ENCODE results near the gene TMEM225B. TPM values are rescaled to one million over a fixed set of nuclear protein-coding genes. Genes with fewer than 3 reads are reported as not detected.

Gene TMEM225B
- total RNA-seq, 1 experiment from 2014 or later: 3.1 TPM

GRCh38 chr7:99605527-99605926 is 7.5 kb downstream of the TMEM225B start (continued):
- TF ChIP-seq, protein P1, sequence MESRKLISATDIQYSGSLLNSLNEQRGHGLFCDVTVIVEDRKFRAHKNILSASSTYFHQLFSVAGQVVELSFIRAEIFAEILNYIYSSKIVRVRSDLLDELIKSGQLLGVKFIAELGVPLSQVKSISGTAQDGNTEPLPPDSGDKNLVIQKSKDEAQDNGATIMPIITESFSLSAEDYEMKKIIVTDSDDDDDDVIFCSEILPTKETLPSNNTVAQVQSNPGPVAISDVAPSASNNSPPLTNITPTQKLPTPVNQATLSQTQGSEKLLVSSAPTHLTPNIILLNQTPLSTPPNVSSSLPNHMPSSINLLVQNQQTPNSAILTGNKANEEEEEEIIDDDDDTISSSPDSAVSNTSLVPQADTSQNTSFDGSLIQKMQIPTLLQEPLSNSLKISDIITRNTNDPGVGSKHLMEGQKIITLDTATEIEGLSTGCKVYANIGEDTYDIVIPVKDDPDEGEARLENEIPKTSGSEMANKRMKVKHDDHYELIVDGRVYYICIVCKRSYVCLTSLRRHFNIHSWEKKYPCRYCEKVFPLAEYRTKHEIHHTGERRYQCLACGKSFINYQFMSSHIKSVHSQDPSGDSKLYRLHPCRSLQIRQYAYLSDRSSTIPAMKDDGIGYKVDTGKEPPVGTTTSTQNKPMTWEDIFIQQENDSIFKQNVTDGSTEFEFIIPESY (IDR thresholded peaks at IDR 0.05; ENCODE audit: extremely low read depth, insufficient replicate concordance, low read length): no peak
- no peak for TF ChIP-seq CTCF (IDR thresholded peaks at IDR 0.05 in 2 of 3, conservative IDR thresholded peaks at IDR 0.05 in 1 of 3; ENCODE audit: borderline replicate concordance in 1 of 3, insufficient read depth in 1 of 3, low read depth in 2 of 3, low read length in 2 of 3)
- TF ChIP-seq CEBPB (IDR thresholded peaks at IDR 0.05; ENCODE audit: low read depth): no peak
- TF ChIP-seq POLR2AphosphoS5 (IDR thresholded peaks at IDR 0.05; ENCODE audit: low read depth, low read length): no peak
- no peak for TF ChIP-seq EZH2phosphoT487 (IDR thresholded peaks at IDR 0.05; ENCODE audit: borderline replicate concordance)
- TF ChIP-seq CBX3 (IDR thresholded peaks at IDR 0.05; ENCODE audit: low read depth): no peak
- no peak for TF ChIP-seq EGR1 (IDR thresholded peaks at IDR 0.05; ENCODE audit: low read depth)

- Histone ChIP-seq H3K9me2 (ENCODE audit: insufficient read depth) (no peaks in the 10 kb centered on the region), H3K27ac (ENCODE audit: low read depth, low read length) (no peak overlapping the region), H3K9ac (ENCODE audit: low read length) (no peak overlapping the region), H3K27me3 (ENCODE audit: insufficient read depth, low read length) (no peaks in the 10 kb centered on the region), H3K79me2 (ENCODE audit: insufficient read depth, low read length) (no peaks in the 10 kb centered on the region), H3K4me2 (ENCODE audit: low read length) (no peak overlapping the region), H3K36me3 (ENCODE audit: control insufficient read depth in 1 of 2, insufficient read depth in 2 of 2, low read length in 2 of 2) (no peaks in the 10 kb centered on the region), H3K4me3 (replicated peaks in 1 of 2; ENCODE audit: low read depth in 1 of 2, low read length in 2 of 2) (no peak overlapping the region), H3K9me3 (ENCODE audit: control insufficient read depth in 1 of 2, insufficient read depth in 1 of 2, low read depth in 1 of 2, low read length in 2 of 2) (no peaks in the 10 kb centered on the region), H3K4me1 (ENCODE audit: control insufficient read depth in 1 of 2, insufficient read depth in 2 of 2, low read length in 2 of 2) (no peaks in the 10 kb centered on the region), H4K20me1 (ENCODE audit: insufficient read depth) (no peaks in the 10 kb centered on the region), H2AFZ (ENCODE audit: low read depth, low read length, poor library complexity, severe bottlenecking) (no peak overlapping the region)
- DNase-seq (ENCODE audit: low read depth, low spot score) (no peak), ATAC-seq (no peak)
- intact Hi-C loops (cut with micrococcal nuclease): no loop called here
- ChIA-PET POLR2A (no interaction called here), CTCF (no interaction called here), RAD21 (ENCODE audit: low non-redundant PET in 1 of 2, low total read pairs in 2 of 2, uncharacterized antibody in 2 of 2, unreplicated experiment in 2 of 2) (no interaction called here)
- BruUV-seq (replicated peaks): no TSS peak
- TF ChIP-seq FOSL1 (IDR thresholded peaks at IDR 0.05; ENCODE audit: low read depth) (no peak), CBX3 (IDR thresholded peaks at IDR 0.05; ENCODE audit: low read depth) (no peak), TCF7L2 (IDR thresholded peaks at IDR 0.05; ENCODE audit: borderline replicate concordance, extremely low read depth, insufficient read depth, insufficient read length) (no peak), SRF (IDR thresholded peaks at IDR 0.05; ENCODE audit: low read depth) (no peak), REST (IDR thresholded peaks at IDR 0.05; ENCODE audit: low read depth) (no peak), POLR2AphosphoS5 (IDR thresholded peaks at IDR 0.05; ENCODE audit: low read depth, low read length) (no peak), EGR1 (IDR thresholded peaks at IDR 0.05; ENCODE audit: low read depth) (no peak), RAD21 (IDR thresholded peaks at IDR 0.05; ENCODE audit: low read depth) (no peak), CTCF (IDR thresholded peaks at IDR 0.05 in 2 of 3, conservative IDR thresholded peaks at IDR 0.05 in 1 of 3; ENCODE audit: borderline replicate concordance in 1 of 3, insufficient read depth in 1 of 3, low read depth in 2 of 3, low read length in 2 of 3) (no peak), JUND (IDR thresholded peaks at IDR 0.05) (no peak), ELF1 (IDR thresholded peaks at IDR 0.05; ENCODE audit: borderline replicate concordance, low read depth) (no peak), CEBPB (IDR thresholded peaks at IDR 0.05; ENCODE audit: low read depth) (no peak)
These were observed 8.5 kb downstream of the TMEM225B start for GRCh38 chr7:99606531-99606930.
